HG03095 (cell line): ENCODE results near the gene TLCD5.

Source experiments
- ATAC-seq: cut with Tn5 transposase; IDR thresholded peaks from one replicate; pipeline ENCODE4 v1.9.1; 2021; ENCODE audit warnings: moderate library complexity; ENCODE audit not compliant: unreplicated experiment

Gene TLCD5

DNA sequence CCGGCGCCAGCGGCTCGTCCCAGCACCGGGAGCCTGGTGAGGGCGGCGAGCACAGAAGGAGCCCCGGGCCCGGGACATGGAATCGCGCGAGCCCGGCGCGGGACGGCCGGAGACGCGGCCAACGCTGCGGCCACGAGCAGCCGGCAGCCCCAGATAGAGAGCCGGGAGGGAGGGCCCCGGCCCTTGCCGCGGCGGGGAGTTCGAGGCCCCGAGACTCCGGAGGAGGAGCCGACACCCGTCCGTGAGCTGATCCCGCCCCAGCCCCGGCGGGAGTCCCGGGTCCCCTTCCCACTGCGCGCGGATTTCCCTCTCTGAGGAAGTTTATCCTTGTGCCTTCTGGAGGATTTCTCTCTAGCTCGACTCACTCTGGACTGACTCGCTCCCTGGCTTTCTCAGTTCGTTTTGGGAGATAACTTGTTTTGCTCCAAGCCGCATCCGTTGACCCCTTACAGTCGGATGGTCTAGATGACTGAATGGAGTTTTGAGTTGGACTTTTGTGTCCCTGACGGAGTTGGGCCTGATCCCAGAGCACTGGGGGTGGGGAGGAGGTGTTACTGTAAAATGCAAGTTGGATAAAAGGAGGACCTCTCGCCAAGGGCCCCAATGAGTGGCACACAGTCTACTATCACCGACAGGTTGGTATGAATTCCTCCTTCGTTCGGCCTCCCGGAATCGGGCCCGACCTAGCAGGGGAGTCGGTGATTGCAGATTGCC, 11.7 kb downstream of the TLCD5 start:
- ATAC-seq, result peak; percentile 31

DNA sequence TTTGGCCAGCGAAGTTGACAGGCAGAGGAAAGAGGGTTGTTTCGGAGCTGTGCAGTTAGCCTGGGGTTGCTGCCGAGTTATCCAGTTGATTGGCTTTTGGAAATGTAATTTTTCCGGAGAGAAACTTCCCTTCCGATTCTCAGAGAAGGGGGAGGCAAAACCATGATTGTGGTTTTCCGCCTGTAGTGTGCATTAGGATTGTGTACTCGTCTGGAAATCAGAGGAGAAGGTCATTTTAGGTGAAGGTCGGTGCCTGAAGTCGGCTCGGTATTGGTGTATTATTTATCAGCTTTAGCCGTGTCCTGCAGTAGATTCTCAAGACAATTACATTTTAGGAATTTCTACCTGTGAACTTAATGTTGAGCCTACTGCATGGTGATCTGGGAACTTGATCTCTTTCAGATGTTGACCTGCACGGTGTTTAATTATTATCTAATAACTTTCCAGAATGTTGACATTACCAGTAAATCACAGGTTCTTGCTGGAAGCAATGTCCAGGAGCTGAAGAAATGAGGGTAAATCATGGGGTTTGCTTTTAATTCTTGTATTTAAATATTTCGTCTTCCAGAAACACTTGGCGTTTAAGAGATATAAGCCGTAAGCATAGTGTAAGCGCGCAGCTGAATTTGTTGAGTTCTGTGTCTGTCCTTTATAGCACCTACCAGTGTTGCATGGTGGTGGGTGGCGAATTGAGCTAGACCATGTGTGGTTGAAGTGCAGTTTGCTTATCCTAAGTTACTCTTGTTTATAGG, 12.4 kb downstream of the TLCD5 start:
- no peak for ATAC-seq

DNA sequence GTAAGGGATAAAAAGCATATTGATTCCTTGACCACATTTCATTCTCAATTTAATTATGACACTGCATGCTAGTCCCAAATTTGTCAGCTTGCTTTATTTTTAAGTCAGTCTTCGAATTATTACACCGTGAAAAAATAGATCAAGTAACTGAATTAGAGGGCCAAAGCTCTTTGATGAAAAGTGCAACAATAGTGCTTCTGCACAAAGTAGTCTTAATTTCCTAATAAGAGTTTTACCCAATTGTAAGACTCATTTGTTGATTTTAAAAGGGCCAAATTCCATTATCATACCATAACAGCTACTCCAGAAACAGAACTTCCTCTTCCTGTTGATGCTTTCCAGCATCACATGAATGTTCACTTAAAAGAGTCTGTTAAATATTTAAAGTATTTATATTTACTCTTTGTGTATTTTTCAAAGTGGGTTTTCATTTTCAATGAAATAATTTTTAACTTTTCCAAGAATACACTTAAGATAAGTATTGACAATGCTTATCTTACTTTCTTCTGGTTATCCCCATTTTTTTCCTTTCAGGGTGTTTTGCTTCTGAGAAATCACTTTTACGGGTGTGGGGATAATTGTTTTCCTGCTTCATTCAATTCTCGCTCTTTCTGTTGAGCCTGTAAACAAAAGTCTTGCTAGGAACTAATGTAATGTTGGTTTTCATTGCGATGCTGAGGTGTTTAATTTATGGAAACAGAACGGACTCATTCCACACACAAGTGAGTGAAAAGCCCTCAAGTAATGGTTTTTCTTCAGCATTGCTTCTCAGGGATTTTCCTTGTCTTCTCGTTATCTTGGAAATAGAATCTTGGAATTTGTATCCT, 13.2 kb downstream of the TLCD5 start:
- ATAC-seq, result no peak

DNA sequence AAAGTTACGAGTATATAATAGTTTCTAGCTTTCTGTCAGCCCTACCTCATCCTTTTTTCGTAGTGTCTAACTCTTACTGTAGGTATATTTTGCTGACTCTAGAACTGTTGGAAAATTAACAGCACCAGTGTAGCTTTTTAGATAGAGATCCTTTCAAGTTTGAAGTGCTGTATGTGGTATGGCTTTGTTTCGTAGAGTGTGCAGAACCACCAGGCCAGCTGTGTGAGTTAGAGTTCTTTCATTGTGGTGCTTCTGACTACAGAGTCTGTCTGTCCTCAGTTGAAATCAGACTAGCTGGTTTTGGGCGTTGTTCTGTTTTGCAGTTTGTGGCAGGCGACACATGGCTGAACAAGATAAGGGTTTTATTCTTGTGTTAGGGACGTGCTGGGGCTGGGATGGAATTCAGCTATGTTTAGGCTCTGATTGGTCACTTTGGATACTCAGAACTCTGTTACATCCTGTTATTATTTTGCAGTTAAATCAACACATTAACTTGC, 14.3 kb downstream of the TLCD5 start:
- no peak for ATAC-seq

DNA sequence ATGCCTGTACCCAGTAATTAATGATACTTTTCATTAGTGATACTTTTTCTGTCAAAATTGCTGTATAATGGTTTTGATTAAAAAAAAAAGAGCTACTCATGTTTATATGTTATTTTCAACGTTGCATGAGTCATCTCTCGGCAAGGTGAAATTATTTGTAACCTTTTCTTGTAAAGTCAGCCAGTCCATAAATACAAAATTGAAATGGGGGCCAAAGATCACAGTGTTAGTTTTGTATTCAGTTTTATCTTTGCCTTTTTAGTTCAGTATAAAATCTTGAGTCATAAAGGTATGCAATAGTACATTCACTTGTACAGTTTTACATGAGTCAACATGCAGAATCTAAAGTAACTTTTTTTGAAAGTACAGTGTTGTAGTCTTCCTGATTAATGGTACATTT, 15.4 kb downstream of the TLCD5 start:
- ATAC-seq, result no peak

DNA sequence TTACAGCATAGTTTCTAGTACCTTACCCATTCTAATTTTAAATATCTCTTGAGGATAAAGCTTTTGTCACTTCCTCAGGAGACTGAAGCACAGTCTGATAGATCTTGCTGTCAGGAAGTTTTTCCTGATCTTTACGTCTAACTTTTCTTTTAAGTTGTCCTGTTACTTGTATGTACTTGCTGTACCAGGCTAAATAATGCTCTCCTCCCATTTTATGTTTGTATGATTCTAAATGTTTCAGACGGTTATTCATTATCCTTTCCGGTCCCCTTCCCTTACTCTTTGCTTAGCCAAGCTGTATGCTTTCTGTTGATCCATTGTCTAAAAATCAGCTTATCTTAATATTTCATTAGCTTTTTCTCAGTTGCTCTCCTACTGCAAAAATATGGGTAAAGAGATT, 17.1 kb downstream of the TLCD5 start:
- ATAC-seq, result no peak

DNA sequence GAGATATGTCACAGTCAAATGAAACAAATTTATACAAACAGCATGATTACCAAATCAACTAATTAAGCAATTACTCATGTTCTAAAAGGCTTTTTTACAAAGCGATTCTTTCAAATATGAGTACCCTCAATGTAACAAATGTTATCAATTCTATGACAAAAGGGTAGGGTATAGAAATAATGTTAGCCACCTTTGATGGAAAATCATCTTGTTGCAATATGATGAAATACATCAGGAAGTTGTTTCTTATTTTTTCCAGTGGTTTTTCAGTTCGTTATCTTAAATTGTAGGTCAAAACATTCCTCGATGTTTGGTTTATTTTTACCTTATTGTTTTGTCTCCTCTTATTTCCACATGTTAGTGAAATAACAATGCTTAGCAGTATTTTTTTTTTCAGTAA, 17.6 kb downstream of the TLCD5 start:
- no peak for ATAC-seq

DNA sequence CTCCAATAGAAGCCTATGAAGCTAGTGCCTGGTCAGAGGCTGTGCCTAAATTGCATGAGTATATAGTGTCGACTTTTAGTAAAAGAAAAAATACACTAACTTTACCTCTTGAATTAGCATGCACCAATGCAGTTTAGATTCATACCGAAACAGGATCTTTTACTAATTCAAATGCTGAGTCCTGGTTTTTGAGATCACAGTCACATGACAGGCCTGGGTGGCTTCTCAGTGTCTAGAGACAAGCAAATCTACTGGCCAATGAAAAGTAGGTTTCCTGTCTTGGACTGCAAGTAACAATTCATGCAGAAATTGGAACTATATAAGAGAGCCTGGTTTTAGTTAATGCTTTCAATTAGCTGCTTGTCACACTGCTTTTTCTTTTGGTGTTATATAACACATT, 18.3 kb downstream of the TLCD5 start:
- no peak for ATAC-seq

DNA sequence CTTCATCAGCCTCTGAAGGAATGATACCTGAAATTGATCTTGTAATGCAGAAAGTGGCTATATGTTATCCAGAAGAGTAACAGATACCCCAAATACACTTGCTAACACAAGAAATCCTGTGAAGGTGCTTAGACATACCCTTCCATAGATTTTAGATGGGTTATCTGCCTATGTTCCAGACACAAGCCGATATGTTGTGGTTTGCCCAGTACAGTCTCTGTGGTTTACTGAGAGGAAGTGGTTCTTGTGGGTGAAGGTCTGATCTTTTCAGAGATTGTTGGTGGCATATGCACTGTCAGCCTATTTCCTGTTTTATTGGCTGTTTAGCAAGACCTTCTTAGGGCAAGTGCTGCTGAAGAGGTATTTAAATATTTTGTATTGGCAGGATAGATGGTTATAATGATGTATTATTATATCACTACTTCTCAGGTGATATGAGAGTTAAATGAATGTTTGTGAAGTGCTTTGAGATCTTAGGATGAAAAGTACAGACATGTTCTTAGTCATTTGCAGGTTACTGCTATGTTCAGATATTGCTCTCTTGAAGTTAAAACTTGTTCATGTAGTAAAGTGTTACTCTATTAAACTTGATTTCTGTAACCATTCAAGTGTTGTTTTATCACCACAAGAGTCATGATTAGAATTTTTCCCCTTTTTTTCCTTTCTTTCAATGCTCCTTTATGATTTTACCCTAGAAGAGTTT, 19.4 kb downstream of the TLCD5 start:
- peak; percentile 82 for ATAC-seq

DNA sequence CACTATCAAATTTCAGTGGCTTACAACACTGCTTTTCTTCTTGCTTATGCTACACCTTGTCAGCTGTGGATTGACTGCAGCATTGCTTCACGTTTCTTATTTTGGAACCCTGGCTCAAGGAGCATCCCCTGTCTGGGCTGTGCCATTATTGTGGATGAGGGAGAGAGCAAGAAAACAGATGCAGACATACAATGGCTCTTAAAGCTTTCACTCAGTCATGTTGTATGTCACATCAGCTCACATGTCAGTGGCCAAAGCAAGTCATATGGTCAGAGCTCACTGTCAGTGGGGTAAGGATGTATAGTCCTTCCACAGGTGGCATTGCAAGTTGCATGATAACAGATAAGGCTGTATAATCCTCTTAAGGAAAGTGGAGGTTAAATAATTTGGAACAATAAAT, 21.1 kb downstream of the TLCD5 start:
- ATAC-seq, result no peak

DNA sequence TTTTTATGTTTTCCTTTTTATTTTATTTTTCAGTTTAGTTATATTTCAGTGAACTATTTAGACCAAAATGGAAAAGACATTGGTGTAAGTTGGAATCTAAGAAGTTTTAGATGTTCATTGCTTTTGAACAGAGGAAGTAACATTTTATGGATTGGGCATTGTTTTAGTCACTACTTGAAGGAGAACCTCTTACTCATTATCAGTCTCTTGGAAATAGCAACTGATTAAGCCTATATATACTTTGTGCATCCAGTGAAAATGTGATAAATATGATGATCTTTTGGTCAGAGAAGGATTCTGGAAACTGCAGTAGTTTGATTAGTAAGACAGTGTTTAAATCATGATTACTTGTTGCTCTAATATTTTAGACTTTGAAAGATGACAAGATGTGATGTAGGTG, 25.5 kb downstream of the TLCD5 start:
- ATAC-seq, result no peak

DNA sequence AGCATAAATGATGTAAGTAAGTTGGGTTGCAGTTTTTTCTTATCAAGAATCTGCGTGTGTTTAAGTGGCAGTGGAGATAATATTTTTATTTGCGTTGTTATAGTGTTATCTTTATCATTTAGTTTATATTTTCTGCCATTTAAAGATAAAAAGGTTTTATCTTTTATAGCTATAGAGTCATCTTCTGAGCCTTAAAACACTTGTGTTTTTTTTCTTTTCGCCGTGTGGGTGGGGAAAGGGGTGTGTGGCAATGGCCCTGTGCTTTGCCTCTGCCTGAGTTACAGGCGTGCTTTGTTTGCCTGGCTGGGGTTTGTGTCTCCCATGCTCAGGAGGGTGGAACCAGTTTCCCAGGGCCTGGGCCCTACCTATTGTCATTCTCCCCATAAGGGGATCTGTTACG, 27.3 kb downstream of the TLCD5 start:
- ATAC-seq, result no peak

DNA sequence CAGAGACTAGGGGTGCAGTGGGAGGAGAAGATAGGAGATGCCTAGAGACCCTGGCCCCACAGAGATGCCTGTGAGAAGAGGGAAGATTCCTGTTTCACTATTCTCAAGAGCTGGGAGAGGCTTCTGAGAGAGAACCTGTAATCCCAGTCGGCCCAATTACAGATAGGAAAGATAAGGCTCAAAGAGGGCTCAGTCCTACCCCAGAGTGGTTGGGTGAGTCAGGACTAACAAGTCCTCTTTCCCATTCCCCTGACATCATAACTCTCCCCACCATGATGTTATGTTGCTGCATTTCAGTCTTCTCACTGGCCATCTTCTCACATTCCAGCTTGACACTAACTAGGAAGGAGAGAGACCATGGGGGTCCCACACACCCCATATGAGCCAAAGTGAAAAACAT, 29.0 kb downstream of the TLCD5 start:
- no peak for ATAC-seq

DNA sequence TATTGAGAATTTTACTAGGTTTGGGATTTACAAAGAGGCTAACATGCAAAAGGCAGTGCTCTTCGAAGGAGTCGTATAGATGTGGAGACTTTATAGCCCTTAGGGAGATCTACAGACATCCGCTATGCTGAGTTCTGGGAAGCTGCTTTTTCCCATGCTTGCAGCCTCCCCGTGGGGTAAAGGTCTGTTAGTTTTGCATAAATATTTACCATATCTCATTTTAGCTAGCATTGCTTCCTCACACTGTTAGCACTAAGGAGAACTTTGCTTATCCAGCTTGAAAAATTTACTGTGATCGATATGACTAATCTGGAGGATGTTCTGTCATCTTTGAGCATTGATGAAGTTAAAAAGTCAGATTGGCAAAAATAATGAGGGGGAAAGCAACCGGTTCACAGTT, 29.7 kb downstream of the TLCD5 start:
- no peak for ATAC-seq

DNA sequence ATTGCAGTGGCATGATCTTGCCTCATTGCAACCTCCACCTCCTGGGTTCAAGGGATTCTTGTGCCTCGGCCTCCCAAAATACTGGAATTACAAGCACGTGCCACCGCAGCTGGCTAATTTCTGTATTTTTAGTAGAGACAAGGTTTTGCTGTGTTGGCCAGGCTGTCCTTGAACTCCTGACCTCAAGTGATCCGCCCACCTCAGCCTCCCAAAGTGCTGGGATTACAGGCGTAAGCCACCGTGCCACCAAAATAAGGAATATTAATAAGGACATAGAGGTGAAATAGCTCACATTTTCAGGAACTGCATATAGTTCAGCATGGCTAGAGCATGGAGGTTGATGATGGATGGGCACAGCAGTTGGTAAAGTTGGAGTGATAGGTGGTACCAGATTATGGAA, 32.5 kb downstream of the TLCD5 start:
- ATAC-seq, result no peak

DNA sequence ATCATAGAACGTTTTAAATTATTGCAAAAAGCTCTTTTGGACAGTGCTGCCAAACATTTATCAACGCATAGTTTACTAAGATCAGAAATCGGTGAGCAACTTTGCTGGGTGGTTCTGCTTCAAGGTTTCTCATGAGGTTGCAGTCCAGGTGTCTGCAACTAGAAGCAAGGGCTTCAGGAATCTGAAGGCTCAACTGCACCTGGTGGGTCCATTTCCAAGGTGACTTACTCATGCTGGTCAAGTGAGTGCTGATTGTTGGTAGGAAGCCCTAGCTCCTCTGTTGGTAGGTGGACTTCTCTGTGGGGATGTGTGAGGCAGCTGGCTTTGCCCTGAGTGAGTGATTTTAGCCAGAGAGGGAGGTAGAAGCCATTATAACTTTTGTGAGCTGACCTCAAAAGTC, 33.6 kb downstream of the TLCD5 start:
- no peak for ATAC-seq

DNA sequence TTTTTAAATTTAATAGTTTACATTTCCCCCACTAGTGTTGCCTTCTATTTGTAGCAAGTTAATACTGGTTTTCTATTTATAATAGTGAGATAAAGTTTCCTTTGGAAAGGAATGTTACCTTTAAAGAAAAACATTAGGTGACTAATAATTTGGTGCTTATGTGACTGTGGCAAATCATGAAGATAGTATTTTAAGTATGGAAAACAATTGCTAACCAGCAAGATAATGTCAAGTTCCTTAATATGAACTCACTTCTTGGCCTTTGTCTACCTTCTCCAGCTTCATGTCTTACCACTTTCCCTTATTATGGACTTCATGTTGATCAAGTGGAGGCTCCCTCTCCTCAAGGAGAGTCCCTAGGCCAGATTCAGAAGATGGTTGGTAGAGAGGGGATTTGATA, 38.3 kb downstream of the TLCD5 start:
- no peak for ATAC-seq

DNA sequence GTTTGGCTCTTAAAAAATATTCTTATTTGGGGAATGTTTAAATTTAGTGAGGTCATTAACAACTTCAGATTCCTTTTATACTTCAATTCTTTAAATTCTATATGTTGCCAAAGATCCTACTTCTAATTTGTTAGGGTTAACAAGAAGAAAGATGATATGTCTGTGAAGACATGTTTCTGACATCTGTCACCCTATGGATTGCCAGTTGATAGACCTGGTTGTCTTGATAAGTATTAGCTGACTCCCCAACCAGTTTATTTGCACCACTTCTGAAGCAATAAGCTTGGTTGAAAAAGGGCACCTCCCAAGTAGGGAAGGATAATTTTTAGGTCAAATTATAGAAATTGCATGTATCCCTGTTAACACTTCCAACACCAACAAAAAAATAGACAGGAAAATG, 40.4 kb downstream of the TLCD5 start:
- no peak for ATAC-seq

DNA sequence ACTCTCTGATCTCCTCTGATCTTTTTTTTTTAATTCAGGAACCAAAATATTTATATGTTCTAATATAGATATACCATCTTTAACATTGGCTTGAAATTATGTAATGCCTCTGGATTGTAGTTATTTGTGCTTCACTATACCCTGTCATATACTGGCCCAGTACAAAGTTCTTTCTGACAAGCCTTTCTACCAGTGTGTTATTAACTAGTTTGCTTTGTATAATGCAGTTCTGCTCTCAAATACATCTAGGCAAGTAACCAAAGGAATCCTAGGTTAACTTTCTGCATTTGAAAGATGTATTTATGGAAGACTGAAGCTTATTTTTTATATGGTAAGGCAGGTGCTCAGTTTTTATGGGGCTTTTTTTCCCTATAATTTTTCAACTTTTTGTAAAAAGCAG, 47.2 kb downstream of the TLCD5 start:
- no peak for ATAC-seq

DNA sequence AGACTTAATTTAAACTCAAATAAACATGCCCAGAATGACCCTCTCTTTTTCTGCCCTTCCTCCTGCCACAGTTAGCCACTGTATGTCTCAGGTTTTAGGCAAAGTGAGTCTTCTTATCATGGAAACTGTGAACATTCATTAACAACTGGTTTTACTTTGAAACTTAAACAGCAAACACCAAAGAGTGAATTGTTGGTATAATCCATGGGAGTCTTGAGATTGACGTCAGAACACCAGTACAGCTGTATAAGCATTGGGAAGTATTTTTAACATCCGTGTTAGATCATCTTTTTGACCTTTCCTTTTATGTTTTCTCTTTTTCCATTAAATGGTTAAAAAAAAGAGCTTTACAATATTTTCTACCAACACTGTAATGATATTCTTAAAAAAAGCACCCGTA, 50.0 kb downstream of the TLCD5 start:
- ATAC-seq, result no peak

DNA sequence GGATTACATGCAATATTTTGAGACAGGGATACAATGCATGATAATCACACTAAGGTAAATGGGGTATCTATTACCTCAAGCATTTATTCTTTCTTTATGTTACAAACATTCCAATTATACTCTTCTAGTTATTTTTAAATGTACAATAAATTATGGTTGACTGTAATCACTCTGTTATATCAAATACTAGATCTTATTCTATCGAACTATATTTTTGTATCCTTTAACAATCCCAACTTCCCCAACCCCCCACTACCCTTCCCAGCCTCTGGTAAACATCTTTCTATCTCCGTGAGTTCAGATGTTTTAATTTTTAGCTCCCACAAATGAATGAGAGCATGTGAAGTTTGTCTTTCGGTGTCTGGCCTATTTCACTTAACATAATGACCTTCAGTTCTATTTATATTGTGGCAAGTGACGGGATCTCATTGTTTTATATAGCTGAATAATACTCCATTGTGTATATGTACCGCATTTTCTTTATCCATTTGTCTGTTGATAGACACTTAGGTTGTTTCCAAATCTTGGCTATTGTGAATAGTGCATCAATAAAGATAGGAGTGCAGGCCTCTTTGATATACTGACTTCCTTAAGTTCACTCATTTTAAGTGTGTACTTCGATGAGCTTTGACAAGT, 51.6 kb downstream of the TLCD5 start:
- no peak for ATAC-seq
